Measurements from ENCODE around the gene JMJD8.
"Not testable (repeated sequence)": the region's sequence is repeated elsewhere in the genome, so short reads cannot be mapped to it uniquely, and the experiment has no call there.

Gene JMJD8

GRCh38 chr16:708019-708418 lies 23.9 kb upstream of the JMJD8 start:
- DNase-seq, result no peak

- DNase-seq, result no peak
These were observed 23.0 kb upstream of the JMJD8 start for GRCh38 chr16:707062-707538.

DNA sequence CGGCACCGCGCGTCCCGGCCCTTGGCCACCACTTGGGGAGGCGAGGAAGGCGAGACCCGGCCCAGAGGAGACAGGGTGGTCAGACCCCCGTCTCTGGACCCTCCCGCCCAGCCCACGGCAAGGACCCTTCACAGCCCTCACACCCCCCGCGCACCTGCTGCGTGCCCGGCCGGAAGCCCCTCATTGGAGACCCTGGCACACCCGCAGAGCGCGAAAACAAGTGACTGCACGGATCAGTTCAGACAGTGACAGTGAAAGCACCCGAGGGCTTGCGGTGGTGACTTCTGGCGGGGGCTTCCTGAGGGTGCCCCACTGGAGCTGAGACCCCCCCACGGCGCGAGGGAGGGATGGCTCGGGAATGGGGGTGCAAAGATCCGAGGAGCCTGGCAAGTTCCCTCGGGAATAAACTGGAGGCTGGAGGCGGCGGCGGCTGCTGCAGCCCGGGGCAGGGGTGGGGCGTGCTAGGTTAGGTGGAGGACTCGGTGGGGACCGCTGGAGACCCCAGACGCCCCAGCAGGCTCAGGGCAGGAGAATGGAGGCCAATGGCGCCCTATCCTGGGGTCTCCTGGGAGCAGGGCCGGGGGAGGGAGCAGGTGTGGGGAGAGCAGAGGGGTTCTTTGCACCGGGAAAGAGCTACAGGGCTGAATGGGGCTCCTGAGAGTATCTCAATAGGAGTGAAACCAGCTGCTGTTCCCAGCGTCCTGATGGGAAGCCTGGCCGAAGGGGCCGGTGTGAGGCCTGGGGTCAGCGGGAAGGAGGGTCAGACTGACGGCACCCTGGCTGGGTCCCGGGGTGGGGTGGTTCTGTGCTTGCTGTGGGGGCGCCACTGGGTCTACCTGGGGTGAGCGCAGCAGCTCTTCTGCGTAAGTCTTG lies 22.3 kb upstream of the JMJD8 start:
- no peak for DNase-seq

GRCh38 chr16:705431-706188 lies 21.5 kb upstream of the JMJD8 start, which contains the start of gene FBXL16:
TSS of gene FBXL16 (minus strand) at chr16:705801. CDS start at chr16:697405, 8,396 bp downstream.
- no peak for DNase-seq

DNA sequence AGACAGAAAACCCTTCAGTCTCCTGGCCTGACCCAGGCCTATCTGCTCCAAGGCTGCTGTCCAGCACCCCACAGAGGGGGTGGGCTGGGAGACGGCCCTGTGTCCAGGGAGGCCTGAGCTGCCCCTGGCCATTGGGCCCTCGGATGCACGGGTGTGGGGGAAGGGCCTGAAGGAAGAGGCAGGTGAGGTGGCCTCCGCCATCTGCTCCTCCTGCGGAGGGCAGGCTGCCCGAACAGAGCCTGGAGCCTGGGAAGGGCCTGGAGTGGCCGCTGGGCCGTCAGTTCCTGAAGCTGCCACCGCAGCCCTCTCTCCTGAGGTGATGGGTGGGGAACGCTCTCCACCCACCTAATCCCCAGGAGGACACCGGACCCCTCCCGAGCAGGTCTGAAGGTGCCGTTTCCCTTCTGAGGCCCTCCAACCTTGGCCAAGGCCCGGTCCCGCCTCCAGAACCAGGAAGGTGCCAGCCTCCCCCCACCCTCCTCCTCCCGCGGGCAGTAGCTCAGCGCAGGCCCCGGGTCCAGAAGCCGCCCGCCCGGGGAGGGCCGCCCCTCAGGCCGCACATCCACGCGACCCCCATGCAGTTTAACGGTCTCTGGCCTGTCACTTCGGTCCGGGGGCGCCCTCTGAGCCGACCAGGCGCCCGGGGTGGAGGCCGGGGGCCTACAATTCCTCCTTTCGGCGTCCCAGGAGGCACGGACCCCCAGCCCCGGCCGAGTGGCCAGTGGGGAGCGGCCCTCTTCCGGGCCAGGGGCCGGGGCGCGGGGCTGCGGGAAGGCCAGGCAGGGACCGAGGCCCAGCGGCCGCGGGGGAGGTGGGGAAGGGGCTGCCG lies 20.6 kb upstream of the JMJD8 start:
- DNase-seq, result no peak

GRCh38 chr16:704047-704446 lies 19.9 kb upstream of the JMJD8 start:
- DNase-seq, result no peak

DNA sequence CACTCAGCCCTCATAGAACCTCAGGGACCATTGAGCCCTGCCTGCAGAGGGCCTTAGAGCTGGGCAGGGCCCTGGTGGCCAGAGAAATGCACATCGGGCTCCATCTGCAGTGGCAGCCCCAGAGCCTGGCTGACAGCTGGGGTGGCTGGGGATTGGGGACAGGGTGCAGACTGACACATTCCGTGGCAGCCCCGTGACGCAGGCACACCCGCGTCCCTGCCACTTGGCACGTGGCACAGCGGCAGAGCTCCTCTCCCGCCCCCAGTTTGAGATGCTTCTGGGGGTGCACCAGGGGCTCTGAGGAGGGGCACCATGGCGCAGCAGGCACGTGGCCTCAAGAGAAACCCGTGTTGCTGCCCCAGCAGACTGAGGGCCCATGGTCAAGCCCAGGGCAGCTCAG lies 19.3 kb upstream of the JMJD8 start:
- no peak for DNase-seq

DNA sequence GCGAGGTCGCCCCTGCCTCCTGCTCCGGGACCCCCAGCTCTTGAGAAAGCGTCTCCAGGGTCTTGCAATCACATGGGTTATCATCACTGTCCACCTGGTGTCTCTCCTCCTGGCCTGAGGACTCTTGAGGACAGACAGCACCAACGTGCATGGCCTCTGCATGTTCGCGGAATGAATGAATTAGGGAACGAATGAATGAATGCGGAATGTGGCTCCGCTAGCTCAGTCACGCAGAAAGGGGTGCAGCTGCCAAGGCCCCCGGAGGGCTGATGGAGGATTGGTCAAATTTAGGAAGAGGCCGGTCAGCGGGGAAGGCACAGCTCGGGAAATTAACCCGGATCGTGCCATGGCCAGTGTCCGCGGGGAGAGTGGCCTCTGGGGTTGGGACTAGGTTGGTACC lies 18.2 kb upstream of the JMJD8 start:
- DNase-seq, result no peak

- DNase-seq, result no peak
These were observed 16.8 kb upstream of the JMJD8 start for GRCh38 chr16:700684-701584.

DNA sequence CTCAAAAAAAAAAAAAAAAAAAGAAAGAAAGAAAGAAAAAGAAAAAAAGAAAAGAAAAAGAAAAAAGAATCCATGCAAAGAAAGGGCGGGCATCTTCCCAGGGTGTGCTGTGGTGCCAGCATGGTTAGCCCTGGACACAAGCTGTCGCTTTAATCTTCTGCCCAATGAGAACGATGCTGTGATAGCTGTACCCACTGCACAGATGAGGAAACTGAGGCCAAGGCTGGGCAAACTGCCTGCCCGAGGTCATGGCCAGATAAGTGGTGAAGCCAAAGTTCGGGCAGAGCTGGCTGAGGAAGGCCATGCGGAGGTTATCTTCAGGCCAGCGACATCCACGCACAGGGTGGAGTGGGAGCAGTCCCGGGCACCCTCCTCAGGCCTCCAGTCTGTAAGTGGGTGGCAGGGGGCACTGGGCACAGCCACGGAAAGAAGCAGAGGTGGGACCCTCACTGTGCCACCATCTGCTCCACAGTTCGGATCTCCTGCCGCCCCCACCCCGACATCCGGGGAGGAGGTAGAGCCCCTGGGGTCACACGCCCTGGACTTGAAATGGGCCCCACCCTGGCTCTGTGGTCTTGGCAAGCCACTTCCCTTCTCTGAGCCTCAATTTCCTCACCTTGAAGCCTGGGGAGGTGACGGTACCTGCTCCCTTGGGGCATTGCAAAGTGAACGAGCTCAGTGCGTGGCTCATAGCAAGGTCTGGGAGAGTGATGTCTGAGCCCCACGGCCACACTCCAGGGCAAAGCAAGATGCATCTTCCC lies 15.0 kb upstream of the JMJD8 start:
- no peak for DNase-seq

DNA sequence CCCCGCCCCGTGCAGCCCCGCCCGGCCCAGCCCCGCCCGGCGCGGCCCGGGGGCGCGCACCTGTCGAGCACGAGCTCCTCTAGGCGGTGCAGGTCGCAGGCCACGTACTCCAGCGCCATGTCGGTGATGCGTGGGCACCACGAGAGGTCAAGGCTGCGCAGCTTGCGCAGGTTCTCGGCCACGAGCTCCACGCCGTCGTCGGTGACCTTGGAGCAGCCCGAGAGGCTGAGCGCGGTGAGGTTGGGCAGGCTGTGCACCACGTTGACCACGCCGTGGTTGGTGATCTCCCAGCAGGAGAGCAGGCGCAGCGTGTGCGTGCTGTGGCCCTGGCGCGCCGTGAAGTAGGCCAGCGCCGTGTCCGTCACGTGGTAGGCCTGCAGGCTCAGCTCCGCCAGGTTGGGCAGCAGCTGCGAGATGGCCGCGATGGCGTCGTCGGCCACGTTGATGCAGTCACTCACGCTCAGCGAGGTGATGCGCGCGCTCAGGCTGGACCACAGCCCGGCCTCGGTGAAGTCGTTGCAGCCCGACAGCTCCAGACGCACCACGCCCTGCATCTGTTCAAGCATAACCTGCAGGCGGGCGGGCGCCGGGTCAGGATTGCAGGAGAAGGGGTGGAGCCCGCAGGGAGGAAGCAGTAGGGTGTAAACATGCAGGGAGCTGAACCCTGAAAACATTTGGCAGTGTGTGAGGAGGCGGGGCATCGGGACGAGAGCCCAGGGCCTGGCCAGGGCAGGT lies 11.4 kb upstream of the JMJD8 start:
- DNase-seq, result peak; percentile 71

GRCh38 chr16:694863-695354 lies 10.8 kb upstream of the JMJD8 start:
- no peak for DNase-seq

GRCh38 chr16:694187-694862 lies 10.2 kb upstream of the JMJD8 start:
- no peak for DNase-seq

- no peak for DNase-seq
These were observed 9.6 kb upstream of the JMJD8 start for GRCh38 chr16:693766-694165.

- DNase-seq, result no peak
These were observed 9.2 kb upstream of the JMJD8 start for GRCh38 chr16:693364-693763.

- no peak for DNase-seq
These were observed 8.4 kb upstream of the JMJD8 start for GRCh38 chr16:692356-693108.

GRCh38 chr16:691242-691641 lies 7.1 kb upstream of the JMJD8 start:
- DNase-seq, result not testable (repeated sequence)

- DNase-seq, result no peak
These were observed 5.2 kb upstream of the JMJD8 start for GRCh38 chr16:689175-689897.
